Fibroblast of lung (primary cell): Measurements from ENCODE around the gene OR2V2. TPM values are rescaled to one million over a fixed set of nuclear protein-coding genes. Genes with fewer than 3 reads are reported as not detected.
"Not testable (repeated sequence)": the region's sequence is repeated elsewhere in the genome, so short reads cannot be mapped to it uniquely, and the experiment has no call there.

Source experiments
- DNase-seq, 2 donors: peaks; one replicate each; pipeline versions ENCODE4 v3.0.0 to v3.0.0-alpha.2; 2010; ENCODE audit warnings: low read depth in 2 of 2
- H2AFZ ChIP-seq: 2 replicates; pipeline ENCODE4 v1.5.1; 2012; ENCODE audit warnings: low read length, control low read depth, inconsistent platforms
- H3K27ac ChIP-seq: 2 replicates; pipeline ENCODE4 v1.5.1; 2011; ENCODE audit warnings: low read length, control low read depth; ENCODE audit not compliant: insufficient read depth
- H3K27me3 ChIP-seq: 2 replicates; pipeline ENCODE4 v1.5.1; 2011; ENCODE audit warnings: mild to moderate bottlenecking, low read length; ENCODE audit not compliant: control insufficient read depth, insufficient read depth
- H3K36me3 ChIP-seq: 2 replicates; pipeline ENCODE4 v1.5.1; 2011; ENCODE audit warnings: low read length; ENCODE audit not compliant: control insufficient read depth, insufficient read depth
- H3K4me1 ChIP-seq: 2 replicates; pipeline ENCODE4 v1.5.1; 2011; ENCODE audit warnings: low read length; ENCODE audit not compliant: control insufficient read depth, insufficient read depth; ENCODE audit errors: extremely low read depth
- H3K4me2 ChIP-seq: 2 replicates; pipeline ENCODE4 v1.5.1; 2011; ENCODE audit warnings: low read length, control low read depth; ENCODE audit not compliant: insufficient read depth; ENCODE audit errors: extremely low read depth
- H3K4me3 ChIP-seq, 4 experiments: fragments of 200-600 bp in 1 of 4; sonication (generic) in 1 of 4; replicated peaks in 1 of 4; 2 replicates each; pipeline ENCODE4 v1.5.1; 2011 to 2016; ENCODE audit warnings: low read length in 4 of 4, low read depth in 3 of 4, mild to moderate bottlenecking in 3 of 4, control low read depth in 2 of 4, inconsistent platforms in 1 of 4, mixed read lengths in 1 of 4; ENCODE audit not compliant: insufficient read depth in 1 of 4; ENCODE audit errors: control extremely low read depth in 1 of 4
- H3K79me2 ChIP-seq: 2 replicates; pipeline ENCODE4 v1.5.1; 2012; ENCODE audit warnings: mild to moderate bottlenecking, low read length, inconsistent platforms; ENCODE audit not compliant: control insufficient read depth, insufficient read depth
- H3K9ac ChIP-seq: 2 replicates; pipeline ENCODE4 v1.5.1; 2011; ENCODE audit warnings: mild to moderate bottlenecking, low read length, control low read depth; ENCODE audit not compliant: insufficient read depth
- H3K9me3 ChIP-seq: 2 replicates; pipeline ENCODE4 v1.5.1; 2012; ENCODE audit warnings: low read depth, low read length; ENCODE audit not compliant: control insufficient read depth, insufficient read depth
- H4K20me1 ChIP-seq: 2 replicates; pipeline ENCODE4 v1.5.1; 2011; ENCODE audit warnings: low read length; ENCODE audit not compliant: control insufficient read depth, insufficient read depth; ENCODE audit errors: extremely low read depth
- CTCF ChIP-seq, 2 donors: IDR thresholded peaks in 1 of 2; conservative IDR thresholded peaks in 1 of 2; 1 replicate in 1 of 2; 2 replicates in 1 of 2; pipeline ENCODE4 v1.5.1; 2011 to 2012; ENCODE audit warnings: low read length in 2 of 2, control low read depth in 1 of 2, inconsistent platforms in 1 of 2, low read depth in 1 of 2, mild to moderate bottlenecking in 1 of 2
- EZH2 ChIP-seq: IDR thresholded peaks from 2 replicates; pipeline ENCODE4 v1.5.1; 2012; ENCODE audit warnings: low read length, control low read depth, mild to moderate bottlenecking; ENCODE audit errors: missing control alignments
- polyA minus RNA-seq: library from RNA; depleted of rRNA, polyadenylated mRNA; stranded (reverse); fragments of >200 nt; gene quantifications from 2 replicates; pipeline ENCODE4 v1.2.3, GENCODE V29; 2011; ENCODE audit warnings: low replicate concordance
- polyA plus RNA-seq, 2 donors: library from polyadenylated mRNA; depleted of rRNA in 1 of 2; stranded (reverse) in 1 of 2; unstranded in 1 of 2; fragments of >200 nt; gene quantifications; 2 replicates each; pipeline ENCODE4 v1.2.1, GENCODE V29; 2011 to 2012; ENCODE audit warnings: missing spikeins in 1 of 2
- total RNA-seq: library from RNA; depleted of rRNA; stranded (reverse); fragments of >200 nt; gene quantifications from 2 replicates; pipeline ENCODE4 v1.2.1, GENCODE V29; 2014

Gene OR2V2, protein sequence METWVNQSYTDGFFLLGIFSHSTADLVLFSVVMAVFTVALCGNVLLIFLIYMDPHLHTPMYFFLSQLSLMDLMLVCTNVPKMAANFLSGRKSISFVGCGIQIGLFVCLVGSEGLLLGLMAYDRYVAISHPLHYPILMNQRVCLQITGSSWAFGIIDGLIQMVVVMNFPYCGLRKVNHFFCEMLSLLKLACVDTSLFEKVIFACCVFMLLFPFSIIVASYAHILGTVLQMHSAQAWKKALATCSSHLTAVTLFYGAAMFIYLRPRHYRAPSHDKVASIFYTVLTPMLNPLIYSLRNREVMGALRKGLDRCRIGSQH
- total RNA-seq (not detected in 2 replicates), polyA plus RNA-seq (not detected in 2 replicates), polyA minus RNA-seq (not detected in 2 replicates)
- polyA plus RNA-seq (2012), result not detected in 2 replicates

DNA sequence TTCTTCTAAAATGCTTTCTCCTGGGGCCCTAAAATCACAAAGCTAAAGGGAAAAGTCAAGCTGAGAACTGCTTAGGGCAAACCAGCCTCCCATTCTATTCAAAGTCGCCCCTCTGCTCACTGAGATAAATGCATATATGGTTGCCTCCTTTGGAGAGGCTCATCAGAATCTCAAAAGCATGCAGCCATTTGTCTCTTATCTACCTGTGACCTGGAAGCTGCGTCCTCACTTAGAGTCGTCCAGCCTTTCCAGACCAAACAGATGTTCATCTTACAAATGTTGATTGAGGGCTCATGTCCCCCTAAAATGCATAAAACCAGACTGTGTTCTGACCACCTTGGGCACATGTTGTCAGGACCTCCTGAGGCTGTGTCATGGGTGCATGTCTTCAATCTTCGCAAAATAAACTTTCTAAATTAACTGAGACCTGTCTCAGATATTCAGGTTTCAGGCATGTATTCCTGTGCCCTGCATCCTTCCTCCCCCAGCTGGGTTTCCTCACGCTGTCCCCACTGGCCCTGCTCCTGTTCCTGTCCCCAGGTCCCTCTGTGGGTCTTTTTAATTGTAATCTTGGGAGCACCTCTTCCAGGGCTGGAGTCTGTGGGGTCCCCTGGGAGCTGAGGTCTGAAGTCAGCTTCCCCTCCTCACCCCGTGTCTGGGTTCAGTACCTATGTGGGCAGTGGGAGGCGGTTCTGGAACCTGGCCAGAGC, at the start of gene OR2V2:
TSS of gene OR2V2 (plus strand) at position 660 of the 710 bp plus-strand sequence. CDS start 7,357 bp downstream, outside the sequence.
- H3K9ac ChIP-seq, H3K4me2 ChIP-seq, H3K27ac ChIP-seq, H4K20me1 ChIP-seq, H3K36me3 ChIP-seq, H3K4me1 ChIP-seq, H3K9me3 ChIP-seq, H3K27me3 ChIP-seq, H2AFZ ChIP-seq, H3K79me2 ChIP-seq, DNase-seq, H3K4me3 ChIP-seq: not testable (repeated sequence)

GRCh38 chr5:181097759-181098491, 49.5 kb upstream of the OR2V2 start:
- H4K20me1 ChIP-seq, H3K79me2 ChIP-seq, H2AFZ ChIP-seq, H3K4me2 ChIP-seq, H3K27ac ChIP-seq, H3K4me1 ChIP-seq, H3K36me3 ChIP-seq, H3K9me3 ChIP-seq, H3K4me3 ChIP-seq, H3K9ac ChIP-seq, DNase-seq, H3K27me3 ChIP-seq: not testable (repeated sequence)

- Histone ChIP-seq H3K27me3 (peaks cover 8% of the 10 kb centered on the region), H4K20me1 (no peaks in the 10 kb centered on the region), H3K36me3 (no peaks in the 10 kb centered on the region), H3K4me2 (no peak overlapping the region), H3K4me3 (no peak overlapping the region), H3K4me1 (no peaks in the 10 kb centered on the region), H2AFZ (no peak overlapping the region), H3K9ac (no peak overlapping the region), H3K79me2 (no peaks in the 10 kb centered on the region), H3K9me3 (no peaks in the 10 kb centered on the region), H3K27ac (no peak overlapping the region)
- TF ChIP-seq EZH2, result peak; percentile 57
- no peak for TF ChIP-seq CTCF (conservative IDR thresholded peaks at IDR 0.05 in 1 of 2, IDR thresholded peaks at IDR 0.05 in 1 of 2; ENCODE audit: low read depth in 1 of 2, low read length in 2 of 2)
- no peak for DNase-seq
Measured at GRCh38 chr5:181098762-181099601, 48.4 kb upstream of the OR2V2 start.
